Suprapubic skin (tissue), 4 donors: ENCODE results near the gene TNFAIP8L3.

Source experiments
- EP300 ChIP-seq: sonication (generic); formaldehyde crosslinking; IDR thresholded peaks from one replicate; pipeline ENCODE4 v1.6.1; 2017; ENCODE audit warnings: antibody characterized with exemption
- POLR2A ChIP-seq, 2 donors: fragments of 450-650 bp; IDR thresholded peaks; one replicate each; pipeline ENCODE4 v1.6.1; 2017; ENCODE audit warnings: antibody characterized with exemption in 2 of 2, mild to moderate bottlenecking in 2 of 2, moderate library complexity in 2 of 2
- POLR2AphosphoS5 ChIP-seq, 3 donors: sonication (generic); formaldehyde crosslinking; IDR thresholded peaks; one replicate each; pipeline ENCODE4 v1.6.1; 2017; ENCODE audit warnings: antibody characterized with exemption in 3 of 3
- TF ChIP-seq, protein P1 (sequence below), 2 donors: fragments of 200-600 bp in 1 of 2; fragments of 450-650 bp in 1 of 2; sonication (generic) in 1 of 2; IDR thresholded peaks; one replicate each; pipeline ENCODE4 v1.5.1; 2016 to 2019; ENCODE audit warnings: antibody characterized with exemption in 2 of 2, mild to moderate bottlenecking in 1 of 2, moderate library complexity in 1 of 2

GRCh38 chr15:51093839-51094605 lies 684 bp downstream of the TNFAIP8L3 start:
- no peak for TF ChIP-seq POLR2A (IDR thresholded peaks at IDR 0.05)
- no peak for TF ChIP-seq POLR2AphosphoS5 (IDR thresholded peaks at IDR 0.05)
- TF ChIP-seq, protein P1, sequence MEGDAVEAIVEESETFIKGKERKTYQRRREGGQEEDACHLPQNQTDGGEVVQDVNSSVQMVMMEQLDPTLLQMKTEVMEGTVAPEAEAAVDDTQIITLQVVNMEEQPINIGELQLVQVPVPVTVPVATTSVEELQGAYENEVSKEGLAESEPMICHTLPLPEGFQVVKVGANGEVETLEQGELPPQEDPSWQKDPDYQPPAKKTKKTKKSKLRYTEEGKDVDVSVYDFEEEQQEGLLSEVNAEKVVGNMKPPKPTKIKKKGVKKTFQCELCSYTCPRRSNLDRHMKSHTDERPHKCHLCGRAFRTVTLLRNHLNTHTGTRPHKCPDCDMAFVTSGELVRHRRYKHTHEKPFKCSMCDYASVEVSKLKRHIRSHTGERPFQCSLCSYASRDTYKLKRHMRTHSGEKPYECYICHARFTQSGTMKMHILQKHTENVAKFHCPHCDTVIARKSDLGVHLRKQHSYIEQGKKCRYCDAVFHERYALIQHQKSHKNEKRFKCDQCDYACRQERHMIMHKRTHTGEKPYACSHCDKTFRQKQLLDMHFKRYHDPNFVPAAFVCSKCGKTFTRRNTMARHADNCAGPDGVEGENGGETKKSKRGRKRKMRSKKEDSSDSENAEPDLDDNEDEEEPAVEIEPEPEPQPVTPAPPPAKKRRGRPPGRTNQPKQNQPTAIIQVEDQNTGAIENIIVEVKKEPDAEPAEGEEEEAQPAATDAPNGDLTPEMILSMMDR (IDR thresholded peaks at IDR 0.05) = no peak
- TF ChIP-seq EP300 = no peak
